ENCODE data around the gene FMN1.

Gene FMN1

DNA sequence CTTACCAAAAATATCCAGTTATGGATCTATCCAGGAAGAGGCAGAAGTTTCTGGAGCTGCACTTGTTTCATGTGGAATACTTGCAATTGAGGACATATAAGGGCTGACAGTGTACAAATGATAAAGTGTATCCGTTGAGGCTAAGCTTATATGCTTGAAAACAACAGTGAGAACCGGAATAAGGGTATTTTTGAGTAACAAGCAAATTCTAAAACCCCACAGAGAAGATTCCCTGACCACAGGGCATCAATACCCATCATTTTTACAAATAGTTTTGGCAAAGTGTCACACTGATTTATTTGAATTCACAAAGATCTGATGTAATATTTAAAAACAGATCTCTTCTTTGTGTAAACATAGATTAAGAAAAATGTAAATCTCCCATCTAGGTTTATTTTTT, 208.4 kb downstream of the FMN1 start:
- no peak for DNase-seq (ENCODE audit: low read depth)
- no peak overlapping the region for H3K4me3 ChIP-seq (ENCODE audit: control insufficient read depth, low read depth, low read length)
- no peak for TF ChIP-seq CTCF (IDR thresholded peaks at IDR 0.05; ENCODE audit: control insufficient read depth, insufficient read depth, low read depth, low read length, missing control alignments)

- TF ChIP-seq CTCF (IDR thresholded peaks at IDR 0.05; ENCODE audit: control insufficient read depth, insufficient read depth, low read depth, low read length, missing control alignments) = no peak
- no peak overlapping the region for H3K4me3 ChIP-seq (ENCODE audit: control insufficient read depth, low read depth, low read length)
- no peak for DNase-seq (ENCODE audit: low read depth)
These were observed 210.8 kb downstream of the FMN1 start for GRCh38 chr15:32983679-32984078.

DNA sequence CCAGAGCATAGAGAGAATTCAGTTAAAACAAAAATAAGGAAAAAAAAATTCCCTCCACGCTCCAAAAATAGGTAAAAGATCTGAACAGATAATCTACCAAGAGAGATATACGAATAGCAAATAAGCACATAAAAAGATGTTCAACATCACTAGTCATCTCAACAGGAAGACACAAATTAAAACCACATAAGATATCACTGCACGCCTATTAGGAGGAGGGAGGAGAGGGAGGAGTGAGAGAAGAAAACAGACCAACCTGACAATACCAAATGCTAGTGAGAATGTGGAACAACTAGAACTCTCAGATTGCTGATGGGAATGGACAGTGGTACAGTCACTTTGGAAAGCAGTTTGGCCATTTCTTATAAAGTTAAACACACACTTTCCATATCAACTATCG, 212.5 kb downstream of the FMN1 start:
- no peak overlapping the region for H3K4me3 ChIP-seq (ENCODE audit: control insufficient read depth, low read depth, low read length)
- TF ChIP-seq CTCF (IDR thresholded peaks at IDR 0.05; ENCODE audit: control insufficient read depth, insufficient read depth, low read depth, low read length, missing control alignments) = no peak
- DNase-seq (ENCODE audit: low read depth) = no peak

DNA sequence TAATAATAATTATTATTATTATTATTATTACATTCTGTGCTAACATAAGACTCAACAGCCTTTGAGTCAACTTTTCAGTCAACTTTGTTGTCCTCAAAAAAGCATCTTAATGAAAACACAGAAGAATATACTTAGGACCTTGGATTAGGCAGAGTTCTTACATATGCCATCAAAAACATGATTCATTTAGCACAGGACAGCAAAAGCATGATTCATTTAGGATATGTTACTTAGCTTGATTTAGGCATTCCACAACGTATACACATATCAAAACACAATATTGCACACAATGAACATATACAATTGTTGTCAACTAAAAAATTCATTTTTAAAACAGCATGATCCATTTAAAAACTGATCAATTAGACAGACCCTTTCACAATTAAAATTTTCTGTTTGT, 213.0 kb downstream of the FMN1 start:
- TF ChIP-seq CTCF (IDR thresholded peaks at IDR 0.05; ENCODE audit: control insufficient read depth, insufficient read depth, low read depth, low read length, missing control alignments) = no peak
- H3K4me3 ChIP-seq (ENCODE audit: control insufficient read depth, low read depth, low read length) = no peak overlapping the region
- DNase-seq (ENCODE audit: low read depth) = no peak

DNA sequence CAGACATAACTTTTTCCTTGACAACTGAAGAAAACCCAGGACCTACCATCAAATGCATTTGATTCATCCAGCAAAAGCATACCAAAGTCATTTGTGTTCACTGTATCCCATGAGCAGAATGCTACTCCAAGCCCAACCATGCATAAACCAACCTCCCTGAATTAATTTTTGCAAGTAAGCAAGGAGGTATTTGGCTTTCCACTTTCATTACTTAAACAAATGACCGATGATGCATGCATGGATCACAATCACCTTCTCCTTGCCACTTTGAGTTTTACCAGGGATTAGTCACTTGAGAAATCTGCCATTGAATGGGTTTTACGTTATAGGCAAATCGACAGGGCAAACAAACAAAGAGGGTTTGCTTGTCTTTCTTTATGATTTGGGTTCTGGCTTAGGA, 214.8 kb downstream of the FMN1 start:
- no peak for TF ChIP-seq CTCF (IDR thresholded peaks at IDR 0.05; ENCODE audit: control insufficient read depth, insufficient read depth, low read depth, low read length, missing control alignments)
- peak; percentile 84 for DNase-seq (ENCODE audit: low read depth)
- H3K4me3 ChIP-seq (ENCODE audit: control insufficient read depth, low read depth, low read length) = peak overlapping the region; percentile 8; the same call in 1 of the 2 replicates

DNA sequence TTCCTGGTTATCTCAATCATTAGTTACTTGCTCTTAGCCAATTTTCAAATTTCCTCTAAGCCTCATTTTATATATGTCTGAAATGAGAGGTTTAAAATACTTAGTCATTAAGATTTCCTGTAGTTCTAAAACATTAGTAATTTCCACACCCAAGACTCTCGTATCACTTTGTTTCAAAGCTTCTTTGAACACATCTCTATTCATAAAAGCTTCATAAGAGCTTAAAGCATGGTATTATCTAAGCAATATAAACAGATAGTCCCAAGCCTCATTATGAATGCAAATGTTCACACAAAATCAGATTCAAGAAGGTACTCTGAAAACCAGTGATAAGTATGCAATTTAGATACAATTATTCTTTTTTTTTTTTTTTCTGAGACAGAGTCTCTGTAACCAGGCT, 217.0 kb downstream of the FMN1 start:
- no peak overlapping the region for H3K4me3 ChIP-seq (ENCODE audit: control insufficient read depth, low read depth, low read length)
- no peak for DNase-seq (ENCODE audit: low read depth)
- TF ChIP-seq CTCF (IDR thresholded peaks at IDR 0.05; ENCODE audit: control insufficient read depth, insufficient read depth, low read depth, low read length, missing control alignments) = no peak

DNA sequence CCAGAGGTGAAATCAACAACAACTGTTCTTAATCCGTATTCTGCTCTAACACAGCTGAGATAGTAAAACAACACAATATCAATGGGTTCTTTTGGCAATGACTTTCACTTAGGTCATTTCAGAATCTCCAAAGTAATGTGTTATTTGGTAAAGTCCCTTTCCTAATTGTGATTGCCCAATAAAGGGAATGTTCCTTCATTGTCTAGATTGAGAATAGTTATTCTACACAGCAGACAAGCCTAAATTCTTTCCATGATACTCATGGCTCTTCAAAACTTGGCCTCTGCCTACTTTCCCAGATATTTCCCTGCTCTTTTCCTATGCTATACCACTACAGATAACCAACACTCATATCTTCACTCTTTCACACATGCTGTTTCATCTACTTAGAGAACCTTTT, 219.8 kb downstream of the FMN1 start:
- DNase-seq (ENCODE audit: low read depth) = no peak
- H3K4me3 ChIP-seq (ENCODE audit: control insufficient read depth, low read depth, low read length) = no peak overlapping the region
- no peak for TF ChIP-seq CTCF (IDR thresholded peaks at IDR 0.05; ENCODE audit: control insufficient read depth, insufficient read depth, low read depth, low read length, missing control alignments)

Data from AG09309 (cell line).